Omental fat pad (tissue), 4 donors: ENCODE measurements around the gene TYW1B. TPM values are rescaled to one million over a fixed set of nuclear protein-coding genes. Genes with fewer than 3 reads are reported as not detected.
"Not testable (repeated sequence)": the region's sequence is repeated elsewhere in the genome, so short reads cannot be mapped to it uniquely, and the experiment has no call there.

Experiments
- ATAC-seq: fragments of 150-250 bp; one replicate; pipeline ENCODE4 v1.9.1; 2016; ENCODE audit warnings: mild to moderate bottlenecking, moderate library complexity; ENCODE audit not compliant: low FRiP score
- DNase-seq: peaks from one replicate; pipeline ENCODE4 v3.0.0-alpha.2; 2019; ENCODE audit warnings: low spot score
- CTCF ChIP-seq, 3 donors: fragments of 450-650 bp; IDR thresholded peaks; one replicate each; pipeline ENCODE4 v1.5.1; 2016 to 2017; ENCODE audit warnings: antibody characterized with exemption in 3 of 3, mild to moderate bottlenecking in 3 of 3, moderate library complexity in 2 of 3
- total RNA-seq, 4 donors: library from RNA; depleted of rRNA; stranded (reverse); fragments of >200 nt; gene quantifications; one replicate each; pipeline ENCODE4 v1.1.0, GENCODE V29; 2016

The TYW1B gene
- total RNA-seq, 4 donors from 2014 or later, result 1.9 to 5.8 (median 3.1) TPM

- not testable (repeated sequence) for ATAC-seq, DNase-seq
Measured at GRCh38 chr7:72717252-72717774, 110.7 kb downstream of the TYW1B start.

- not testable (repeated sequence) for DNase-seq, ATAC-seq
Measured at GRCh38 chr7:72711927-72712326, 116.1 kb downstream of the TYW1B start.

- ATAC-seq, result no peak
- TF ChIP-seq CTCF (IDR thresholded peaks at IDR 0.05), result no peak
Measured at GRCh38 chr7:72710983-72711382, 117.0 kb downstream of the TYW1B start.

GRCh38 chr7:72709909-72710308 is 118.1 kb downstream of the TYW1B start:
- no peak for TF ChIP-seq CTCF (IDR thresholded peaks at IDR 0.05)
- ATAC-seq (no peak), DNase-seq (no peak)

More at GRCh38 chr7:72710983-72711382, 117.0 kb downstream of the TYW1B start:
- DNase-seq, result no peak

- not testable (repeated sequence) for ATAC-seq, DNase-seq
Measured at GRCh38 chr7:72708371-72709050, 119.5 kb downstream of the TYW1B start.

GRCh38 chr7:72706521-72706920 is 121.5 kb downstream of the TYW1B start:
- ATAC-seq (no peak), DNase-seq (no peak)
- TF ChIP-seq CTCF (IDR thresholded peaks at IDR 0.05), result no peak

- not testable (repeated sequence) for DNase-seq, ATAC-seq
Measured at GRCh38 chr7:72705693-72706092, 122.3 kb downstream of the TYW1B start.

- no peak for DNase-seq
- ATAC-seq, result no peak
- no peak for TF ChIP-seq CTCF (IDR thresholded peaks at IDR 0.05)
Measured at GRCh38 chr7:72704894-72705293, 123.1 kb downstream of the TYW1B start.

GRCh38 chr7:72700548-72700947 is 127.5 kb downstream of the TYW1B start:
- not testable (repeated sequence) for ATAC-seq, DNase-seq

- not testable (repeated sequence) for ATAC-seq, DNase-seq
Measured at GRCh38 chr7:72697066-72697465, 130.9 kb downstream of the TYW1B start.

GRCh38 chr7:72696643-72697042 is 131.4 kb downstream of the TYW1B start:
- DNase-seq, ATAC-seq: not testable (repeated sequence)

- not testable (repeated sequence) for ATAC-seq, DNase-seq
Measured at GRCh38 chr7:72695482-72695881, 132.5 kb downstream of the TYW1B start.

- ATAC-seq, DNase-seq: not testable (repeated sequence)
Measured at GRCh38 chr7:72691442-72691841, 136.6 kb downstream of the TYW1B start.

- not testable (repeated sequence) for DNase-seq, ATAC-seq
Measured at GRCh38 chr7:72690177-72690576, 137.8 kb downstream of the TYW1B start.

- ATAC-seq, DNase-seq: not testable (repeated sequence)
Measured at GRCh38 chr7:72689344-72689743, 138.7 kb downstream of the TYW1B start.
